Measurements from ENCODE around the gene ZBTB38. TPM values are rescaled to one million over a fixed set of nuclear protein-coding genes. Genes with fewer than 3 reads are reported as not detected.

ZBTB38 gene
- total RNA-seq, 1 donor from 2014 or later, result 24.5 TPM

DNA sequence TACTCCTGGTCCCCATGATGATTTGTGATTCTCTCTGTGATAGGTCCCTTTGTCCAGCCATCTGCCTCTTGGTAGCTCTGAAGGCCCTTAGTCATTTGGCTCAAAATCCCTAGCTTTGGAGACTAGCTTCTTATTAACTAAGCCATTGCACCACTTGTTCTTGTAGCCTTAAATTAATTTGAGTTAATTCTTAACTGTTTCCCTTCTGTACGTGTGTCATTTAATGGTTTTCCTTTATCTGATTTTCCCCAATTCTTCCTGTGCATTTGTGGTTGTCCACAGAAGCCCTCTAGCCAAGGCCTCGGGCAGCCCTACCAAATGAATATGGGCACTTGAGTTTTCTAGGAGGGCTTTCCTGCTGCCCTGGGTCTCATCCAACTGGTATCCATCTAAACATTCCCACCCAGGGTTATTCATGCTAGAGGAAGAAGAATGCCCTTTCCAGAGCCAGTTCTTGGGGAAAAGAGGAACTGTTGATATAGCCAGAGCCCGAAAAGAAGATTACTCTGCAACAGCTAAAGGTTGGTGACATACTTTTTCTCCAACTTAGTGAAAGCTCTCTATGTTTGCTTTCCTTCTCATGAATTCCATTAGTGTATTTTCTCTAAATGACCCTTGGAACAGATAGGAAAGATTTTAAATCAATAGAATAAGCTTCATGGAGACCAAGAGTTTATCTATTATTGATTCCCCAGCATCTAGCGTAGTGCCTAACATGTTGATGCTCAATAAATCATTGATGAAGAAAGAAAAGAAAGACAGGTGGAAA is 44.2 kb upstream of the ZBTB38 start:
- Mint-ChIP-seq H3K4me1 (peaks cover 9% of the 10 kb centered on the region), H3K27me3 (ENCODE audit: insufficient read depth, low read depth) (peaks cover 6% of the 10 kb centered on the region)
- TF ChIP-seq EZH2phosphoT487 (IDR thresholded peaks at IDR 0.05), result no peak
- TF ChIP-seq, protein P1, sequence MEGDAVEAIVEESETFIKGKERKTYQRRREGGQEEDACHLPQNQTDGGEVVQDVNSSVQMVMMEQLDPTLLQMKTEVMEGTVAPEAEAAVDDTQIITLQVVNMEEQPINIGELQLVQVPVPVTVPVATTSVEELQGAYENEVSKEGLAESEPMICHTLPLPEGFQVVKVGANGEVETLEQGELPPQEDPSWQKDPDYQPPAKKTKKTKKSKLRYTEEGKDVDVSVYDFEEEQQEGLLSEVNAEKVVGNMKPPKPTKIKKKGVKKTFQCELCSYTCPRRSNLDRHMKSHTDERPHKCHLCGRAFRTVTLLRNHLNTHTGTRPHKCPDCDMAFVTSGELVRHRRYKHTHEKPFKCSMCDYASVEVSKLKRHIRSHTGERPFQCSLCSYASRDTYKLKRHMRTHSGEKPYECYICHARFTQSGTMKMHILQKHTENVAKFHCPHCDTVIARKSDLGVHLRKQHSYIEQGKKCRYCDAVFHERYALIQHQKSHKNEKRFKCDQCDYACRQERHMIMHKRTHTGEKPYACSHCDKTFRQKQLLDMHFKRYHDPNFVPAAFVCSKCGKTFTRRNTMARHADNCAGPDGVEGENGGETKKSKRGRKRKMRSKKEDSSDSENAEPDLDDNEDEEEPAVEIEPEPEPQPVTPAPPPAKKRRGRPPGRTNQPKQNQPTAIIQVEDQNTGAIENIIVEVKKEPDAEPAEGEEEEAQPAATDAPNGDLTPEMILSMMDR (IDR thresholded peaks at IDR 0.05), result no peak
- no peak for TF ChIP-seq EZH2 (IDR thresholded peaks at IDR 0.05)

GRCh38 chr3:141326123-141326522 is 42.2 kb upstream of the ZBTB38 start:
- H3K36me3 Mint-ChIP-seq, result no peaks in the 10 kb centered on the region
- no peaks in the 10 kb centered on the region for H3K9me3 Mint-ChIP-seq
- no peaks in the 10 kb centered on the region for H3K79me2 ChIP-seq (ENCODE audit: low read depth)
- peaks cover 13% of the 10 kb centered on the region for H3K4me1 Mint-ChIP-seq
- no peaks in the 10 kb centered on the region for H3F3A ChIP-seq (ENCODE audit: low read depth)
- H4K20me1 ChIP-seq (ENCODE audit: low read depth), result no peaks in the 10 kb centered on the region
- no peak overlapping the region for H3K27ac Mint-ChIP-seq
- H3K9me3 ChIP-seq (ENCODE audit: low read depth), result no peaks in the 10 kb centered on the region
- no peak overlapping the region for H3K27ac ChIP-seq
- H3K27me3 Mint-ChIP-seq (ENCODE audit: insufficient read depth, low read depth), result peaks cover 5% of the 10 kb centered on the region
- H3K4me1 ChIP-seq, result peaks cover 7% of the 10 kb centered on the region
- no peak overlapping the region for H2AFZ ChIP-seq (replicated peaks)
- TF ChIP-seq EZH2 (IDR thresholded peaks at IDR 0.05) (no peak), EZH2phosphoT487 (IDR thresholded peaks at IDR 0.05) (no peak)
- TF ChIP-seq, protein P1 (IDR thresholded peaks at IDR 0.05), result no peak
- H3K4me2 ChIP-seq, result no peak overlapping the region
- no peaks in the 10 kb centered on the region for H3K36me3 ChIP-seq
- no peak overlapping the region for H3K4me3 Mint-ChIP-seq
- no peaks in the 10 kb centered on the region for H3K27me3 ChIP-seq
- DNase-seq (ENCODE audit: low spot score), result no peak
- H3K4me3 ChIP-seq, result no peak overlapping the region
- no peak overlapping the region for H3K9ac ChIP-seq

More for the DNA sequence above, 44.2 kb upstream of the ZBTB38 start:
- H3K79me2 ChIP-seq (ENCODE audit: low read depth), result no peaks in the 10 kb centered on the region
- no peak overlapping the region for H2AFZ ChIP-seq (replicated peaks)
- H3K9me3 ChIP-seq (ENCODE audit: low read depth), result no peaks in the 10 kb centered on the region
- no peak overlapping the region for H3K27ac Mint-ChIP-seq
- H3F3A ChIP-seq (ENCODE audit: low read depth), result no peaks in the 10 kb centered on the region
- H3K4me3 ChIP-seq, result no peak overlapping the region
- no peak overlapping the region for H3K27ac ChIP-seq
- no peaks in the 10 kb centered on the region for H3K9me3 Mint-ChIP-seq
- H3K36me3 Mint-ChIP-seq, result no peaks in the 10 kb centered on the region
- DNase-seq (ENCODE audit: low spot score), result no peak
- no peak overlapping the region for H3K4me3 Mint-ChIP-seq
- H3K4me1 ChIP-seq, result peaks cover 7% of the 10 kb centered on the region
- no peaks in the 10 kb centered on the region for H4K20me1 ChIP-seq (ENCODE audit: low read depth)
- H3K9ac ChIP-seq, result no peak overlapping the region
- H3K4me2 ChIP-seq, result no peak overlapping the region
- no peaks in the 10 kb centered on the region for H3K27me3 ChIP-seq
- H3K36me3 ChIP-seq, result no peaks in the 10 kb centered on the region

DNA sequence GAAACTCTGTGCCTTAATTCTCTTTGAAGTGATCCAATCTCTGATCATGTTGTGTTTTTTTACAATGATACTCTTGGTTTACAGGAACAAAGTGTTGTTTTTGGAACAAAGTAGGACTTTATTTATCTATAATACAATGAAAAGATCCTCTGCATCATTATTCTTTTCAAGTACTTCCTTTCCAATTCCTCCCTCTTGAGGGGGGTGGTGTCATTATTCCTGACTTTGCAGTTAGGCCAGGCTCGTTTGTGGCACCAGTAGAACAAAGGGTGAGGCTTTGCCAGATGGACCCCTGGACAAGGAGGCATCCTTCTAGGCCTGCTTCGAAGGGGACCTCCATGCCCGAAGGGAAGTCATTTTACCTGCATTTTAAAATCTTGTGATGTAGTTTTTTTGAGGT is 41.7 kb upstream of the ZBTB38 start:
- Histone ChIP-seq H3F3A (ENCODE audit: low read depth) (no peaks in the 10 kb centered on the region), H2AFZ (replicated peaks) (no peak overlapping the region), H3K27me3 (no peaks in the 10 kb centered on the region), H3K79me2 (ENCODE audit: low read depth) (no peaks in the 10 kb centered on the region), H3K9ac (no peak overlapping the region), H3K36me3 (no peaks in the 10 kb centered on the region), H3K9me3 (ENCODE audit: low read depth) (no peaks in the 10 kb centered on the region), H3K4me1 (peaks cover 7% of the 10 kb centered on the region), H3K27ac (no peak overlapping the region), H3K4me3 (no peak overlapping the region), H4K20me1 (ENCODE audit: low read depth) (no peaks in the 10 kb centered on the region), H3K4me2 (no peak overlapping the region)
- Mint-ChIP-seq H3K9me3 (no peaks in the 10 kb centered on the region), H3K27me3 (ENCODE audit: insufficient read depth, low read depth) (peaks cover 2% of the 10 kb centered on the region), H3K36me3 (no peaks in the 10 kb centered on the region), H3K27ac (no peak overlapping the region), H3K4me3 (no peak overlapping the region), H3K4me1 (peaks cover 18% of the 10 kb centered on the region)
- DNase-seq (ENCODE audit: low spot score), result no peak
- no peak for TF ChIP-seq EZH2 (IDR thresholded peaks at IDR 0.05)
